Activated CD4-positive, alpha-beta memory T cell treated with anti-CD3 and anti-CD28 coated beads for 36 hours (primary cell): ENCODE data around the gene SFSWAP. TPM values are rescaled to one million over a fixed set of nuclear protein-coding genes. Genes with fewer than 3 reads are reported as not detected.
"Not testable (repeated sequence)": the region's sequence is repeated elsewhere in the genome, so short reads cannot be mapped to it uniquely, and the experiment has no call there.

Experiments
- CTCF ChIA-PET: fragments of 350-600 bp; sonication (Branson Sonifier 250); formaldehyde crosslinking; loops from one replicate; lab custom pipeline; 2021; ENCODE audit warnings: antibody characterized with exemption, inconsistent platforms; lab: Charles Lee
- POLR2A ChIA-PET: fragments of 350-600 bp; sonication (Branson Sonifier 250); formaldehyde crosslinking; loops from one replicate; lab custom pipeline; 2021; ENCODE audit warnings: antibody characterized with exemption; lab: Charles Lee
- DNase-seq: peaks from one replicate; pipeline ENCODE4 v3.0.0-alpha.2; 2020
- H3K27ac Mint-ChIP-seq: one replicate; pipeline ENCODE4 v1.8.0; 2021; ENCODE audit warnings: mixed read lengths
- H3K27me3 Mint-ChIP-seq: one replicate; pipeline ENCODE4 v1.8.0; 2021; ENCODE audit warnings: mixed read lengths
- H3K36me3 Mint-ChIP-seq: one replicate; pipeline ENCODE4 v1.8.0; 2021; ENCODE audit warnings: mixed read lengths
- H3K4me1 Mint-ChIP-seq: one replicate; pipeline ENCODE4 v1.8.0; 2021; ENCODE audit warnings: low read depth, mixed read lengths
- H3K4me3 Mint-ChIP-seq: one replicate; pipeline ENCODE4 v1.8.0; 2021; ENCODE audit warnings: mild to moderate bottlenecking, mixed read lengths
- H3K9me3 Mint-ChIP-seq: one replicate; pipeline ENCODE4 v1.8.0; 2021; ENCODE audit warnings: mixed read lengths
- intact Hi-C: fragments of 100-400 bp; cut with micrococcal nuclease; formaldehyde crosslinking; loops from one replicate; pipeline ENCODE4 v1.15.1; 2023
- total RNA-seq, 2 experiments: library from RNA; stranded (reverse); gene quantifications; one replicate each; pipeline ENCODE4 v1.2.3, GENCODE V29; 2021

SFSWAP gene
- total RNA-seq: 10 to 100 TPM; 42.1 to 44.3 TPM

DNA sequence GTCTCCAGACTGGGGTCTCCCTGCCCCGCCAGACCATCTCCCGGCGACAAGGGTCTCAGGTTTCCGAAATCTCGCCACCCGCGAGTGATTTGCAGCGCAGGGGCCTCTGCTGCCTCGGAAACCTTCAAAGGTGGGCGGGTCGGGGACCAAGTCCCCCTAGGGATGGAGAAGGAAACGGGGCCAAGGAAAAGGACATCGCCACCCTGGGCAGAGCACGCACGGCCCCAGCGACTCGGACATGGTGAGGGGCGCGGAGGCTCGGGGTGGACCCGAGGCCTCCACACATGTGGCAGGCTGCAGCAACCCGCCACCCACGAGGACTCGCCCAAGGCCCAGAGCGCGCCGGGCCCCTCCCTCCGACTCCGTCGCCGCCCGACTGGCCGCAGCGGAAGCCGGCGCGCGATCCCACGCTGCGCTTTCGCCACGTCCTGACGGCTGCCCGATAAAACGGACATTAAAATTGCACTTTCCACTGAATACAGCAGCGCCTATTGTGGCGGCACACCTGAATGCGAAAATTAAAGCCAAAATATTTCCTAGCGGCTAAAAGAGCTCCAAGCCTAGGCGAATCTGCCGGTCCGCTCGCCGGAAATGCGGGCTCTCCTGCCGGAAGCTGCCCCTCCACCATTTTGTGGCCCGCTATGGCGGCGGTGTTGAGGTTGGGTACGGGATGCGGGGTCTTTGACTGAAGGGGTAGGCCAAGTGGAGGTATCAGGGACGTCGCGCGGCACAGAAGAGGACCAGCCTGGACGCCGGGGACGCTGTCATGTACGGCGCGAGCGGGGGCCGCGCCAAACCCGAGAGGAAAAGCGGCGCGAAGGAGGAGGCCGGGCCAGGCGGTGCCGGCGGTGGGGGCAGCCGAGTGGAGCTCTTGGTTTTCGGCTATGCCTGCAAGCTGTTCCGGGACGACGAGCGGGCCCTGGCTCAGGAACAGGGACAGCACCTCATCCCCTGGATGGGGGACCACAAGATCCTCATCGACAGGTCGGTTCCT lies at the start of gene SFSWAP:
Gene SFSWAP (plus strand): TSS at position 627 of the 994 bp plus-strand sequence. CDS start 140 bp downstream, at position 767.
- H3K9me3 Mint-ChIP-seq: no peaks in the 10 kb centered on the region
- intact Hi-C loops: loop anchor here (1.0 kb wide), 1 partner anchor 103 kb away; no protein-coding TSS in a partner anchor
- peaks cover 24% of the 10 kb centered on the region for H3K36me3 Mint-ChIP-seq
- H3K4me1 Mint-ChIP-seq: peaks cover 27% of the 10 kb centered on the region
- CTCF ChIA-PET: no interaction called here
- H3K27me3 Mint-ChIP-seq: no peaks in the 10 kb centered on the region
- H3K27ac Mint-ChIP-seq: peak within 1 kb of the TSS; percentile 96
- POLR2A ChIA-PET: interaction anchor here (1.0 kb wide), 1 partner anchor 62 kb away, joined by 3 read pairs; no protein-coding TSS in a partner anchor
- H3K4me3 Mint-ChIP-seq: peak within 1 kb of the TSS; percentile 97
- DNase-seq: peak; percentile 82

DNA sequence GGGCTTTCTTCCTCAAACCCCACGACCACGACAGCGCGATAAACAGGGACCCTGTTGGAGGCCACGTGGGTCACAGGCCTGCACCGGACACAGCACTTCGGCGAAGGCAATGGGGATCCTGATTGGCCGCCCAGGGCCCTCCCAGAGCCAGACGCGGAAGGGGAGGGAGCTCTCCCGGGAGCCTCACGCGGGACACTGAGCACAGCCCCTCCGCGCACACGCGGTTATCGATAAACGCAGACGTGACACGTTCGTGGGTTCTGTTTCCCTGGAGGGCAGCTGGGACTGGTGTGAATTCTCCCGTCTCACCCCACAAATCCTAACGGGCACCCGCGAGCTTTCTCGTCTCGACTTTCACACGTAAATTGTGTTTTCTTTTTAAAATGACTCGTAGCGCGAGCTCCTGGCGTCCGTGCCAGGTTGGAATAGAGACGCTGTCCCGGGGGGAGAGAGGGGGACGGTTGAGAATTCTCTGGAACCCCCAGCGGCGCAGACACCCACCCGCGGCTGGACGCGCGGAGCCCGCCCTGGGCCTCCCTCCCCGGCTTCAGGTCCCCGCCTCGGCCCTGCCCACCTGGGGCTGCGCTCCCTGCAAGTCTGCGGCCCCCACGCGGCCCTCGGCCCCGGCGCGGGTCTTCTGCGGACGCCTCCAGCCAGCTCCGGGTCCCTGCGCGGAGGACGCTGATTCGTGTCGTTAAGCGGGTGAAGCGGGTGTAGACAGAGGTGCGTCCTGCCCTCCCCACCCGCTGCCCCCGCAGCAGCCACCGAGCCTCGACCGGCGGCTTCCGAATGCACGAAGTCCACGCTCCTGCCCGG lies 49.5 kb upstream of the SFSWAP start:
- H3K36me3 Mint-ChIP-seq, H3K4me3 Mint-ChIP-seq, H3K4me1 Mint-ChIP-seq, CTCF ChIA-PET, H3K27ac Mint-ChIP-seq, H3K9me3 Mint-ChIP-seq, DNase-seq, intact Hi-C loops, POLR2A ChIA-PET: not testable (repeated sequence)
- H3K27me3 Mint-ChIP-seq: peaks cover 15% of the 10 kb centered on the region

DNA sequence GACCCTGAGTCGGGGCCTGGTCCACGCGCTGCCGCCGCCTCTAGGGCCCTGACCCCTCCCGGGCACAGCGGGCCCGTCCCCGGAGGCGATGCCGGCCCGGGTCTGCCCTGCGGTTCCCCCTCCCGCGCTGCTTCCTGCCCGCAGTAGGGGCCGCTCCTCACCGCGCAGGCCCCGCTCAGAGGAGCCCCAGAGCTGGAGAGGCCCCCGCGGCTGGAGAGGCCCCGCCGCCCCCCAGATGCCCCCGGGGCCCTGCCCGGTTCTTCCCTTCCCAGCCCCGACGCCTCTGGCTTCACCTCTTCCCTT lies 49.0 kb upstream of the SFSWAP start:
- H3K27me3 Mint-ChIP-seq: peaks cover 16% of the 10 kb centered on the region
- H3K4me1 Mint-ChIP-seq, DNase-seq, H3K27ac Mint-ChIP-seq, CTCF ChIA-PET, POLR2A ChIA-PET, H3K36me3 Mint-ChIP-seq, H3K4me3 Mint-ChIP-seq, intact Hi-C loops, H3K9me3 Mint-ChIP-seq: not testable (repeated sequence)

DNA sequence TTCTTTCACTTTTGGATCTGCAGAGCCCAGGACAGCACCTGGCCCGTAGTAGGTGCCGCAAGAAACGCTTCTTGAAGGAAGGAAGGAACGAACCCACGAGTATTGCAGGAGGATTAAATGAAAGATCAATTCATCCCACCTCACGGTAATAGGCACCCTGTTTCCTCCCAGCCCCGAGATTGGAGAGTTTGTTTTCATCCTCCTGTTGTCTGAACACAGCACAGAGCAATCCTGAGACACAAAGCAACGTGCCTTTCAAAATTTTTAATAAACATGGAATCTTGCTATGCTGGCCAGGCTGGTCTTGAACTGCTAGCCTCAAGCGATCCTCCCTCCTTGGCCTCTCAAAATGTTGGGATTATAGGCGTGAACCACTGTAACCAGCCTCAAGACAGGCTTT lies 48.5 kb upstream of the SFSWAP start:
- H3K27ac Mint-ChIP-seq, H3K4me3 Mint-ChIP-seq, H3K36me3 Mint-ChIP-seq, H3K9me3 Mint-ChIP-seq, DNase-seq, CTCF ChIA-PET, POLR2A ChIA-PET, intact Hi-C loops, H3K4me1 Mint-ChIP-seq: not testable (repeated sequence)
- peaks cover 19% of the 10 kb centered on the region for H3K27me3 Mint-ChIP-seq

DNA sequence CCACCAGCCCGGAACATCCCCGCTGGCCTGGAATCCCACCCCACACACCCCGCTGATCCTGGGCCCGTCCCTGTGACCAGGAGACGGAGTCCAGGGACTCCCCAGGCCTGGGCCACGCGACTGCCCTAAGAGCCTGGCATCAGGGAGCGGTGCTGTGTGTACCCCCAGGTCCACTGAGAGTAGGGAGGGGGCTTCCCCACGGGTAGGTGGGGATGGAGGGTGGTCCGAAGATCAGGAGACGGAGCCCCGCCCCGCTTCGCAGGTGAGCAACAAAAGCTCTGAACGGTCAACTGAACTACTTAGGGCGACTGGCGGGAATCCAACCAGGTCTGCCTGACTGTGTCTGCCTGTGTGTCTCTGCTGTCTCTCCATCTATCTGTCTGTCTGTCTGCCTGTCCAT lies 45.2 kb upstream of the SFSWAP start:
- DNase-seq, H3K27ac Mint-ChIP-seq, intact Hi-C loops, POLR2A ChIA-PET, H3K4me1 Mint-ChIP-seq, H3K9me3 Mint-ChIP-seq, CTCF ChIA-PET, H3K4me3 Mint-ChIP-seq, H3K36me3 Mint-ChIP-seq: not testable (repeated sequence)
- peaks cover 11% of the 10 kb centered on the region for H3K27me3 Mint-ChIP-seq

DNA sequence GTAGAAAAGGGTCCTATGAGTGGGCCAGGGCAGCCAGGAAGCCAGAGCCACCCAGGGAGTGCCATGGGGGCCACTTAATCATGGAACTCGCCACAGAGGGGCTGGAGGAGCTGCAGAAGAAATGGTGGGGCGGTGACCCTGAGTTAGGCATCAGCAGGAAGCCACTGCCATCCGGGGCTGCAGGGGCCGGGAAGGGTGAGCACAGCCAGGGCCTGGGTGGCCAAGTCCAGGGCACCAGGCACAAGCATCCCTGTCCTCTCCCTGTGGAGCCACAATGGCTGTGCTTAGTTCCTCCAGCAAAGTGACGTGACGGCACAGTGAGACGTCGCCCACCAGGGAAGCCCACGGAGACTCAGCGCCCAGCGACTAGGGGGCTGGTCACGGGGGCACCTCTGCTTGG lies 44.4 kb upstream of the SFSWAP start:
- intact Hi-C loops, H3K4me1 Mint-ChIP-seq: not testable (repeated sequence)

DNA sequence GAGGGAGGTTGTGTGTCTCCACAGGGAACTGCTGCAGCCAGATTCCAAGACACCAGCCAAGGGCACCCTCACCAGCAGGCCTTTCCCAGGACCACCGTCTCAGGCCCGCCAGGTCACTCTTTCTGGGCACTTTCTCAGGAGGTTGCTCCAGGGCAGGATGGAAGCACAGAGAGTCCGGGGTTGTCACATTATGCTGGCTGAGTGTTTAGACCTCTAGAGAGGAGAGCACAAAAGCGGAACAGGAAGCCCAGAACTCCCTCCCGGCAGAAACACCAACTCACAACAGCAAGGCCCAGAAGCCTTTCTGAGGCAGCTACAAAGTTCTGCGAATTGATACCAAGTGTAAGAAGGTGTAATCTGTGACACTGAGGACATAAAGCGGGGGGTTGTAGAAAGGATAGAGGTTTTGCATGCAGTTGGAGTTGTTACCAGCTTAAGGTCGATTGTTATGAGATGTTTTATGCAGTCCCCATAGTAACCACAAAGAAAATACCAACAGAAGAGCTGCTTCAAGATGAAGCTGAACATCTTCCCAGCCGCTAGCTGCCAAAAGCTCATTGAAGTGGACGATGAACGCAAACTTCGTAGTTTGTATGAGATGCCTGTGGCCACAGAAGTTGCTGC lies 43.8 kb upstream of the SFSWAP start:
- intact Hi-C loops, DNase-seq, H3K4me1 Mint-ChIP-seq, CTCF ChIA-PET, H3K27ac Mint-ChIP-seq, H3K4me3 Mint-ChIP-seq, H3K9me3 Mint-ChIP-seq, H3K36me3 Mint-ChIP-seq, POLR2A ChIA-PET: not testable (repeated sequence)
- H3K27me3 Mint-ChIP-seq: peaks cover 11% of the 10 kb centered on the region

More for the DNA sequence above, 44.4 kb upstream of the SFSWAP start:
- H3K36me3 Mint-ChIP-seq, H3K4me3 Mint-ChIP-seq, H3K27ac Mint-ChIP-seq, DNase-seq, POLR2A ChIA-PET, H3K9me3 Mint-ChIP-seq, CTCF ChIA-PET: not testable (repeated sequence)
- peaks cover 11% of the 10 kb centered on the region for H3K27me3 Mint-ChIP-seq

DNA sequence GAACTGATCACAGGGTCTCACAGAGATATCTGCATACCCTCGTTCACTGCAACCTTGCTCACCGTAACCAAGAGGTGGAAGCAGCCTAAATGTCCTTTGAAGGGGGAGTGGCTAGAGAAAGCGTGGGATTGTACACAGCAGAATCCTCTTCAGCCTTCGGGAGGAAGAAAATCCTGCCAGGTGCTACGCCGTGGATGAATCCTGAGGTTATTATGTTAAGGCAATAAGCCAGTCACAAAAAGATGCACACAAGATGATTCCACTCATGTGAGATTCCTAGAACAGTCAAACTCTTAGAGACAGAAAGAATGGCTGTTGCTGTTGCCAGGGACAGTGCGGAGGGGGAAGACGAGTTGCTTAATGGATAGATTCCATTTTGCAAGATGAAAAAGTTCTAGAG lies 39.6 kb upstream of the SFSWAP start:
- POLR2A ChIA-PET: no interaction called here
- no peak for DNase-seq
- intact Hi-C loops: no loop called here
- no peak overlapping the region for H3K4me3 Mint-ChIP-seq
- peaks cover 4% of the 10 kb centered on the region for H3K9me3 Mint-ChIP-seq
- CTCF ChIA-PET: no interaction called here
- H3K27ac Mint-ChIP-seq: no peak overlapping the region
- H3K27me3 Mint-ChIP-seq: peaks cover 4% of the 10 kb centered on the region
- no peaks in the 10 kb centered on the region for H3K4me1 Mint-ChIP-seq
- H3K36me3 Mint-ChIP-seq: no peaks in the 10 kb centered on the region

DNA sequence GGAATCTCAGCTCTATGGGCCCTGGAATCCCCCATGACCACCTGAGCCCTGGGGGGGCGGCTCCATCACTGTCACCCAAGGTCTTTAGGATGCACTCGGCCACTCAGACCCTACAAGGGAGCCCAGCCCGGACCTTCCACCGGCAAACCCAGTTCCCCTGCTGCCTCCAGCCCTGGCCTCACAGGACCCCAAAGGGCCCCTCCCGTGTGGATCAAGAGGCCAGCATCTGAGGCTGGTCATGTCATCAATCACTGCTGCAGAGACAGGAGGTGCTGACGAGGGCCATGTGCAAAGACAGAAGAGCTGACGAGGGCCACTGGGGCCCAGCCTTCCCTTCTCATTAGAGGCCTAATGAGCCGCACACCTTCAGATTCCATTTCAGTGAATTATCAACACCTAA lies 39.0 kb upstream of the SFSWAP start:
- Mint-ChIP-seq H3K27me3 (peaks cover 6% of the 10 kb centered on the region), H3K9me3 (peaks cover 4% of the 10 kb centered on the region), H3K36me3 (no peaks in the 10 kb centered on the region), H3K4me1 (no peaks in the 10 kb centered on the region), H3K4me3 (no peak overlapping the region), H3K27ac (no peak overlapping the region)
- POLR2A ChIA-PET: no interaction called here
- DNase-seq: no peak
- intact Hi-C loops: no loop called here
- CTCF ChIA-PET: no interaction called here

DNA sequence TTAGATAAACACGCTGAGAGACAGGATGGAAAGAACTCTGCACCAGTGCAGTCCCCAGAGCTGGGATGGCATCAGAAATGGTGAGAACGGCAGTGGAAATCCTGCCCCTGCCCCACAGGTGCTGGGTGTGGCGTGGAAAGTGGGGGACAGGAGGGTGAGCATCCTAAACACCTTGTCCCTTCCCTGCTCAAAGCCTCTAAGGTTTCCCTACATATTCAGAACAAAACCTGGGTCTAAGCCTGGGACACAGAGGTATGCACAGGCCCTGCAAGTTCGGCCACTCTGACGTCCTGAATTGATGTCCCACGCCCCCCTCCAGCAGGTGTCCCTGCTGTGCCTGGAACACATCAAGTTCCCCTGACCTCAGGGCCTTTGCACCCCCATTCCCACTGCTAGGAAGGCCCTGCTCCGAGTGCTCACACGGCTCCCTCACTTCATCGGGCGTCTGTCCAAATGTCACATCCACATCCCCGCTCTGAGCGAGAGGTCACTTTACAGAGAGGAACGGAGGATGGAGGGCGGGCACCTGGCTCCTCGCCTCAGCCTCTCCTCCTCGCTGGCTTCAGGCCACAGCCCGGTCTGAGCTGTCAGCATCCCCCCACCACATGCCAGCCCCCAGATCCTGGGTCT lies 38.5 kb upstream of the SFSWAP start:
- CTCF ChIA-PET: no interaction called here
- peaks cover 2% of the 10 kb centered on the region for H3K27me3 Mint-ChIP-seq
- intact Hi-C loops: no loop called here
- DNase-seq: no peak
- H3K36me3 Mint-ChIP-seq: no peaks in the 10 kb centered on the region
- POLR2A ChIA-PET: no interaction called here
- no peaks in the 10 kb centered on the region for H3K4me1 Mint-ChIP-seq
- H3K27ac Mint-ChIP-seq: no peak overlapping the region
- H3K9me3 Mint-ChIP-seq: peaks cover 4% of the 10 kb centered on the region
- H3K4me3 Mint-ChIP-seq: no peak overlapping the region

DNA sequence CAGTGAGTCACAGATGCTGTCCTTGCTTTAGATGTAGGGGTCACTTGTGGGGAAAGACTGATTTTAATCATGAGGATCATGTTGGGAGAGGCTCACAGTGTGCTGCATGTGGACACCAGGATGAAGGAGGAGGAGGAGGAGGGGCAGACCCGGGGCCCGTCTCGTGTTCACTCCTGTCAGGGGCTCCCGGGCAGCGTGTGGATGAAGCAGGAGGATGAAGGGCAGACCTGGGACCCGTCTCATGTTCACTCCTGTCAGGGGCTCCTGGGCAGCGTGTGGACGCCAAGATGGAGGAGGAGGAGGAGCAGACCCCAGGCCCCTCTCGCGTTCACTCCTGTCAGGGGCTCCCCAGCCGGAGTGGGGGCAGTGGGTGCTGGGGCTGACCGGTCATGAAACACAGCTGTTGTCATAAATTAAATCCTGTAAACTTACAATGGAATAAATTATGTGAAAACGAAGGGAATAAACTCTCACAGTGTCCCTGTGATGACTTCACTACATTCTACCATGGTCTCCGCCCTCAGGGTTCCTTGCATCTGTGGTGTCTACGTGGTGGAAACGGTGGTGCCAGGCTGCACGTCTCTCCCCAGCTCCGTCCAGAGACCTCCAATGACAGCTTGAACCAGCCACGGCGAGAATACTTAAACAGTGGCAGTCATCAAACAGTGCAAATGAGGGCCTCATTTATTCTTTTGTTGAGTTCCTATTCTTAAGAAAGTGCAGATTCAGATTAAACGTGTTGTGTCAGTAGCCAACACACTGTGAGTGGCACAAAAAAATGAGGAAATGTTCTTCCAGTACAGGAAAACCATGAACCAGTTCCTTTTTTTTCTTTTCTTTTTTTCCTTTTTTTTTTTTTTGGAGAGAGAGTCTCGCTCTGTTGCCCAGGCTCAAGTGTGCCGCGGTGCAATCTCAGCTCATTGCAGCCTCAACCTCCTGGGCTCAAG lies 37.7 kb upstream of the SFSWAP start:
- Mint-ChIP-seq H3K9me3 (peaks cover 4% of the 10 kb centered on the region), H3K27me3 (peaks cover 2% of the 10 kb centered on the region), H3K4me3 (no peak overlapping the region), H3K27ac (no peak overlapping the region), H3K36me3 (no peaks in the 10 kb centered on the region), H3K4me1 (no peaks in the 10 kb centered on the region)
- CTCF ChIA-PET: no interaction called here
- POLR2A ChIA-PET: no interaction called here
- intact Hi-C loops: no loop called here
- DNase-seq: no peak
